HT-29 (cell line): Measurements from ENCODE around the gene KIF21A. TPM values are rescaled to one million over a fixed set of nuclear protein-coding genes. Genes with fewer than 3 reads are reported as not detected.

Experiments used
- DNase-seq: peaks from one replicate; pipeline ENCODE4 v3.0.0-alpha.2; 2015; ENCODE audit warnings: low spot score
- total RNA-seq: library from RNA; depleted of rRNA; stranded (reverse); fragments of >200 nt; shearing (Covaris generic); gene quantifications from 2 replicates; pipeline ENCODE4 v1.2.3, GENCODE V29; 2014

The KIF21A gene
- total RNA-seq, 1 experiment from 2014 or later, result 13.4 TPM

GRCh38 chr12:39440101-39440500, 2.8 kb downstream of the KIF21A start:
- DNase-seq, result no peak

GRCh38 chr12:39435531-39435930, 7.4 kb downstream of the KIF21A start:
- no peak for DNase-seq

GRCh38 chr12:39431797-39432196, 11.1 kb downstream of the KIF21A start:
- no peak for DNase-seq

GRCh38 chr12:39431002-39431796, 11.7 kb downstream of the KIF21A start:
- DNase-seq, result no peak

GRCh38 chr12:39429809-39430208, 13.1 kb downstream of the KIF21A start:
- no peak for DNase-seq

GRCh38 chr12:39427360-39427808, 15.5 kb downstream of the KIF21A start:
- no peak for DNase-seq

- no peak for DNase-seq
Observed at GRCh38 chr12:39426636-39427240, 16.2 kb downstream of the KIF21A start.

- DNase-seq, result no peak
Observed at GRCh38 chr12:39420043-39420442, 22.9 kb downstream of the KIF21A start.

GRCh38 chr12:39419471-39419870, 23.4 kb downstream of the KIF21A start:
- DNase-seq, result no peak

GRCh38 chr12:39417916-39418315, 25.0 kb downstream of the KIF21A start:
- no peak for DNase-seq

- no peak for DNase-seq
Observed at GRCh38 chr12:39413836-39414771, 28.8 kb downstream of the KIF21A start.

- DNase-seq, result no peak
Observed at GRCh38 chr12:39412210-39412609, 30.7 kb downstream of the KIF21A start.

- no peak for DNase-seq
Observed at GRCh38 chr12:39406262-39406661, 36.7 kb downstream of the KIF21A start.

GRCh38 chr12:39405580-39405979, 37.3 kb downstream of the KIF21A start:
- DNase-seq, result no peak

- DNase-seq, result no peak
Observed at GRCh38 chr12:39404000-39404399, 38.9 kb downstream of the KIF21A start.

GRCh38 chr12:39403376-39403775, 39.5 kb downstream of the KIF21A start:
- DNase-seq, result no peak

GRCh38 chr12:39402922-39403321, 40.0 kb downstream of the KIF21A start:
- no peak for DNase-seq

- no peak for DNase-seq
Observed at GRCh38 chr12:39401459-39401858, 41.5 kb downstream of the KIF21A start.

GRCh38 chr12:39395866-39396265, 47.1 kb downstream of the KIF21A start:
- no peak for DNase-seq

GRCh38 chr12:39393890-39394289, 49.0 kb downstream of the KIF21A start:
- no peak for DNase-seq

GRCh38 chr12:39393179-39393578, 49.7 kb downstream of the KIF21A start:
- DNase-seq, result no peak
